Bronchial smooth muscle cell (primary cell): ENCODE data around the gene KIF21A. TPM values are rescaled to one million over a fixed set of nuclear protein-coding genes. Genes with fewer than 3 reads are reported as not detected.

ENCODE experiments used
- total RNA-seq: library from RNA; depleted of rRNA; stranded (reverse); fragments of >200 nt; gene quantifications from 2 replicates; pipeline ENCODE4 v1.2.1, GENCODE V29; 2014

Gene KIF21A, protein sequence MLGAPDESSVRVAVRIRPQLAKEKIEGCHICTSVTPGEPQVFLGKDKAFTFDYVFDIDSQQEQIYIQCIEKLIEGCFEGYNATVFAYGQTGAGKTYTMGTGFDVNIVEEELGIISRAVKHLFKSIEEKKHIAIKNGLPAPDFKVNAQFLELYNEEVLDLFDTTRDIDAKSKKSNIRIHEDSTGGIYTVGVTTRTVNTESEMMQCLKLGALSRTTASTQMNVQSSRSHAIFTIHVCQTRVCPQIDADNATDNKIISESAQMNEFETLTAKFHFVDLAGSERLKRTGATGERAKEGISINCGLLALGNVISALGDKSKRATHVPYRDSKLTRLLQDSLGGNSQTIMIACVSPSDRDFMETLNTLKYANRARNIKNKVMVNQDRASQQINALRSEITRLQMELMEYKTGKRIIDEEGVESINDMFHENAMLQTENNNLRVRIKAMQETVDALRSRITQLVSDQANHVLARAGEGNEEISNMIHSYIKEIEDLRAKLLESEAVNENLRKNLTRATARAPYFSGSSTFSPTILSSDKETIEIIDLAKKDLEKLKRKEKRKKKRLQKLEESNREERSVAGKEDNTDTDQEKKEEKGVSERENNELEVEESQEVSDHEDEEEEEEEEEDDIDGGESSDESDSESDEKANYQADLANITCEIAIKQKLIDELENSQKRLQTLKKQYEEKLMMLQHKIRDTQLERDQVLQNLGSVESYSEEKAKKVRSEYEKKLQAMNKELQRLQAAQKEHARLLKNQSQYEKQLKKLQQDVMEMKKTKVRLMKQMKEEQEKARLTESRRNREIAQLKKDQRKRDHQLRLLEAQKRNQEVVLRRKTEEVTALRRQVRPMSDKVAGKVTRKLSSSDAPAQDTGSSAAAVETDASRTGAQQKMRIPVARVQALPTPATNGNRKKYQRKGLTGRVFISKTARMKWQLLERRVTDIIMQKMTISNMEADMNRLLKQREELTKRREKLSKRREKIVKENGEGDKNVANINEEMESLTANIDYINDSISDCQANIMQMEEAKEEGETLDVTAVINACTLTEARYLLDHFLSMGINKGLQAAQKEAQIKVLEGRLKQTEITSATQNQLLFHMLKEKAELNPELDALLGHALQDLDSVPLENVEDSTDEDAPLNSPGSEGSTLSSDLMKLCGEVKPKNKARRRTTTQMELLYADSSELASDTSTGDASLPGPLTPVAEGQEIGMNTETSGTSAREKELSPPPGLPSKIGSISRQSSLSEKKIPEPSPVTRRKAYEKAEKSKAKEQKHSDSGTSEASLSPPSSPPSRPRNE (N-terminal part only)
- total RNA-seq, result 2.2 and 2.4 TPM in 2 replicates

DNA sequence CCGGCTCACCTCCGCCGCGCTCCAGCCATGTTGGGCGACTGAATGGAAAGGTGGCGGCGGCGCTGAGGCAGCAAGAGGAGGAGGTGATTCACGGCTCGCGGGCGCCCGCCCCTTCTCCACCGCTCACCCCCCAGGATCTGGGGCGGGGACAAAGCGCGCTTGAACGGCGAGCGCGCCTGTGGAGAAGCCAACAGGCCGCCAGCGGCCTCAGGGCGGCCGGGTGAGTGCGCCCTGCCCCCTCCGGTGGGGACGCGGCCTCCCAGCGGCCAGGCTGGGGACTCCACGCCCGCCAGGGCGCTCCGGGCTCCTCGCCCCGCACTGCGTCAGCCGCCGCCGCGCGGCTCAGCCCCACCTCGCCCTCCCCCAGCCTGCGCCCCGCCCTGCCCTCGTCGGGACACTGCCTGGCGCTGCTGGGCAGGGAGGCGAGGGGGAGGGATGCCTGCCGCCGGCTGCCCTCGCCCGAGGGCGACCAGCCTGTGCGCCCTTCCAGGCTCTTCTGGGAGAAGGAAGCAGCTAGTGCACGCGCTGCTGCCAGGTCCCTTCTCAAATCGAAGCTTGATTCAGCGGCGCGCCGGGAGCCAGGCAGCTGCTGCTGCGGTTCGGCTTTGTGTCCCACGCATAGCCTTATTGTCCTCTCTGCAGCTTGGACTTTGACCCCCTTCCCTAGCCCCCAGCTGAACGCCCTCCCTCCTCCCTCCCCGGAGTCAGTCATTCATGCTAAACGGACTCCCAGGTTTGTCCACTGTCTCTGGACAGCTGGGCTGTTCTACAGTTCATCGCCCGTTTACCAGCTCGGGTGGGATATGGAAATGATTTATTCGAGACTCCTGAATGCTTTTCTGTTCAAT is at the start of gene KIF21A:
KIF21A (minus strand) TSS at position 40 of the 848 bp plus-strand sequence. CDS start 150 bp downstream, outside the sequence.

Other genes with a start within 250 kb of the KIF21A start
- 0.09 and 0.16 TPM in 2 replicates for gene ABCD2, start 176.7 kb upstream of the KIF21A start, total RNA-seq